Left ventricle myocardium inferior (tissue), 1 donor: ENCODE measurements around the gene ARL4D. TPM values are rescaled to one million over a fixed set of nuclear protein-coding genes. Genes with fewer than 3 reads are reported as not detected.
"Not testable (repeated sequence)": the region's sequence is repeated elsewhere in the genome, so short reads cannot be mapped to it uniquely, and the experiment has no call there.

Source experiments
- DNase-seq: peaks from one replicate; pipeline ENCODE4 v3.0.0-alpha.2; 2020
- H3K27ac ChIP-seq: fragments of 200-600 bp; replicated peaks from 2 replicates; pipeline ENCODE4 v1.8.0; 2021
- H3K27me3 ChIP-seq: fragments of 200-600 bp; 2 replicates; pipeline ENCODE4 v1.8.0; 2021; ENCODE audit warnings: low read depth
- H3K36me3 ChIP-seq: fragments of 200-600 bp; 2 replicates; pipeline ENCODE4 v1.8.0; 2021
- H3K4me1 ChIP-seq: fragments of 200-600 bp; 2 replicates; pipeline ENCODE4 v1.8.0; 2021
- H3K4me3 ChIP-seq: fragments of 200-600 bp; 2 replicates; pipeline ENCODE4 v1.8.0; 2021; ENCODE audit warnings: mild to moderate bottlenecking, moderate library complexity
- H3K9me3 ChIP-seq: fragments of 200-600 bp; replicated peaks from 2 replicates; pipeline ENCODE4 v1.8.0; 2021
- CTCF ChIP-seq: fragments of 200-600 bp; IDR thresholded peaks from 2 replicates; pipeline ENCODE4 v1.8.0; 2021; ENCODE audit warnings: antibody characterized with exemption, mild to moderate bottlenecking, borderline replicate concordance
- intact Hi-C: fragments of 100-400 bp; cut with micrococcal nuclease; formaldehyde crosslinking; loops from one replicate; pipeline ENCODE4 v1.11.0; 2022
- total RNA-seq: library from RNA; stranded (reverse); fragmentation: NEBNext Ultra II Directional; extraction: Animal tissue kit (Norgen Biotek cat#: 25700); gene quantifications from one replicate; pipeline ENCODE4 v1.2.1, GENCODE V29; 2021
- donor health status: DM: no; HTN: yes; CAD: no; lungs with severe emphysema.

The ARL4D gene
- total RNA-seq, 1 donor from 2014 or later = 7.1 TPM

GRCh38 chr17:43393944-43394482 is 4.8 kb upstream of the ARL4D start:
- H3K4me3 ChIP-seq = peak overlapping the region; percentile 40
- intact Hi-C loops = loop anchor here (2.0 kb wide), 1 partner anchor 89 kb away; the partner anchor contains the start of gene DHX8
- no peaks in the 10 kb centered on the region for H3K36me3 ChIP-seq
- H3K27ac ChIP-seq = peak overlapping the region; percentile 76
- peak; percentile 93 for TF ChIP-seq CTCF
- H3K9me3 ChIP-seq = no peaks in the 10 kb centered on the region
- peaks cover 39% of the 10 kb centered on the region for H3K4me1 ChIP-seq
- H3K27me3 ChIP-seq = no peaks in the 10 kb centered on the region
- peak; percentile 86 for DNase-seq

- H3K27me3 ChIP-seq, H3K9me3 ChIP-seq, H3K36me3 ChIP-seq, DNase-seq: not testable (repeated sequence)
- H3K4me1 ChIP-seq = peaks cover 39% of the 10 kb centered on the region
- peak overlapping the region; percentile 76 for H3K27ac ChIP-seq
- peak overlapping the region; percentile 40 for H3K4me3 ChIP-seq
- intact Hi-C loops = loop anchor here (2.0 kb wide), 1 partner anchor 88 kb away; the partner anchor contains the start of gene DHX8
Observed at GRCh38 chr17:43394696-43395095, 4.1 kb upstream of the ARL4D start.

- TF ChIP-seq CTCF = no peak
- no peak overlapping the region for H3K4me3 ChIP-seq
- H3K9me3 ChIP-seq = no peaks in the 10 kb centered on the region
- H3K27me3 ChIP-seq = no peaks in the 10 kb centered on the region
- peaks cover 40% of the 10 kb centered on the region for H3K4me1 ChIP-seq
- intact Hi-C loops = loop anchor here (2.0 kb wide), 1 partner anchor 88 kb away; the partner anchor contains the start of gene DHX8
- no peak for DNase-seq
- H3K27ac ChIP-seq = no peak overlapping the region
- H3K36me3 ChIP-seq = no peaks in the 10 kb centered on the region
Observed at GRCh38 chr17:43395165-43395564, 3.6 kb upstream of the ARL4D start.

DNA sequence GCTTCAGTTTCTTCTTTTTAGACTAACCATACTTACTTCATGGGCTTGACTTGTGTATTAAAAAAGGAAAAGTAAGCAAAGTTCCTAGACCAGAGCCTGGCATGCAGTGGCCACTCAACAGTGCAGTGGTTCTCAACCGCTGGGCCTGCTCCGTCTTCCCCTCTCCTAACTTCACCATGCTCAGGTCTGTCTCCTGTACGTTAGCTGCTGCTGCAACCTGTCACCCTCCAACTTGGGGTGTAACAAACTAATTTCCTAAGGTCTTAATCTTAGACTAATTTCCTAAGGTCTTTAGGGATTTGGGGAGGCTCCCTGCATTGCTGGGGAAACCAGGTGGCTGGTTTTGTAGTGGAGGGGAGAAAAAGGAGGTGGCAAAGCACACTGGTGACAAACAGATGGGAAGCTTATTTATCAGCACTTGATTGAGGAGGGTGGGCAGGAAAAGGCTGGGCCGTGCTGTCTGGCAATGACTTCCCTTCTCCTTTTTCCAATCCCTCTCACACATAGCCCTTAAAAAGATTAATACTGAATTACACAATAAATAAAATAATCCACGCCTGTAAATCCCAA is 2.2 kb upstream of the ARL4D start:
- Histone ChIP-seq H3K36me3 (no peaks in the 10 kb centered on the region), H3K27ac (peak overlapping the region; percentile 61), H3K27me3 (no peaks in the 10 kb centered on the region), H3K9me3 (no peaks in the 10 kb centered on the region), H3K4me3 (no peak overlapping the region), H3K4me1 (peaks cover 55% of the 10 kb centered on the region)
- no peak for DNase-seq
- no peak for TF ChIP-seq CTCF
- intact Hi-C loops = no loop called here

GRCh38 chr17:43399839-43400328 is 1.1 kb downstream of the ARL4D start:
- peak overlapping the region; percentile 84 for H3K4me3 ChIP-seq
- H3K9me3 ChIP-seq = no peaks in the 10 kb centered on the region
- no peaks in the 10 kb centered on the region for H3K27me3 ChIP-seq
- intact Hi-C loops = no loop called here
- H3K36me3 ChIP-seq = no peaks in the 10 kb centered on the region
- no peak for TF ChIP-seq CTCF
- DNase-seq = no peak
- H3K4me1 ChIP-seq = peaks cover 67% of the 10 kb centered on the region
- peak overlapping the region; percentile 83 for H3K27ac ChIP-seq
